ENCODE data around the gene FBXO38. TPM values are rescaled to one million over a fixed set of nuclear protein-coding genes. Genes with fewer than 3 reads are reported as not detected.

The FBXO38 gene
- total RNA-seq, 1 donor from 2014 or later, result 32.9 TPM

DNA sequence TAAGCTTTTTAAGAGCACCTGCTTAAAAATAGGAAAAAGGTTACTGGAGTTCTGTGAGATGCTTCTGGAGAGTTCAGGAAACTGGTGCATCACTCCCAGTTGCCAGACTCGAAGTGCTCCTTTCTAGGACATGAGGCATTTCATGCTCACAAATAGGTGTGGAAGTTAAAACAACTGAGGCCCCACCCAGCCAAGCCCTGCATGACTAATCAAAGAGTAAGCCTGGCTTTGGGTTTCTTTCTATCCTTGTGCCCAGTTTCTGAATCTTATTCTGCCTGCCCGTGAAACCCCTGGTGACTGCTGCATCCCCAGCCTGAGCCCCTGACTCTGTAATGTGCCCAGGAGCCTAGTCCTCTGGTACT, 40.7 kb upstream of the FBXO38 start:
- H3K27me3 ChIP-seq (ENCODE audit: control insufficient read depth, insufficient read depth, low read length), result no peaks in the 10 kb centered on the region
- H3K36me3 ChIP-seq (ENCODE audit: control insufficient read depth, insufficient read depth, low read length), result no peaks in the 10 kb centered on the region
- H3K4me3 ChIP-seq (ENCODE audit: low read depth, low read length), result no peak overlapping the region
- FAIRE-seq (no peak), DNase-seq (ENCODE audit: low read depth) (peak; percentile 88)
- TF ChIP-seq, protein P1, sequence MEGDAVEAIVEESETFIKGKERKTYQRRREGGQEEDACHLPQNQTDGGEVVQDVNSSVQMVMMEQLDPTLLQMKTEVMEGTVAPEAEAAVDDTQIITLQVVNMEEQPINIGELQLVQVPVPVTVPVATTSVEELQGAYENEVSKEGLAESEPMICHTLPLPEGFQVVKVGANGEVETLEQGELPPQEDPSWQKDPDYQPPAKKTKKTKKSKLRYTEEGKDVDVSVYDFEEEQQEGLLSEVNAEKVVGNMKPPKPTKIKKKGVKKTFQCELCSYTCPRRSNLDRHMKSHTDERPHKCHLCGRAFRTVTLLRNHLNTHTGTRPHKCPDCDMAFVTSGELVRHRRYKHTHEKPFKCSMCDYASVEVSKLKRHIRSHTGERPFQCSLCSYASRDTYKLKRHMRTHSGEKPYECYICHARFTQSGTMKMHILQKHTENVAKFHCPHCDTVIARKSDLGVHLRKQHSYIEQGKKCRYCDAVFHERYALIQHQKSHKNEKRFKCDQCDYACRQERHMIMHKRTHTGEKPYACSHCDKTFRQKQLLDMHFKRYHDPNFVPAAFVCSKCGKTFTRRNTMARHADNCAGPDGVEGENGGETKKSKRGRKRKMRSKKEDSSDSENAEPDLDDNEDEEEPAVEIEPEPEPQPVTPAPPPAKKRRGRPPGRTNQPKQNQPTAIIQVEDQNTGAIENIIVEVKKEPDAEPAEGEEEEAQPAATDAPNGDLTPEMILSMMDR (IDR thresholded peaks at IDR 0.05; ENCODE audit: insufficient read depth, low read length, severe bottlenecking), result no peak

DNA sequence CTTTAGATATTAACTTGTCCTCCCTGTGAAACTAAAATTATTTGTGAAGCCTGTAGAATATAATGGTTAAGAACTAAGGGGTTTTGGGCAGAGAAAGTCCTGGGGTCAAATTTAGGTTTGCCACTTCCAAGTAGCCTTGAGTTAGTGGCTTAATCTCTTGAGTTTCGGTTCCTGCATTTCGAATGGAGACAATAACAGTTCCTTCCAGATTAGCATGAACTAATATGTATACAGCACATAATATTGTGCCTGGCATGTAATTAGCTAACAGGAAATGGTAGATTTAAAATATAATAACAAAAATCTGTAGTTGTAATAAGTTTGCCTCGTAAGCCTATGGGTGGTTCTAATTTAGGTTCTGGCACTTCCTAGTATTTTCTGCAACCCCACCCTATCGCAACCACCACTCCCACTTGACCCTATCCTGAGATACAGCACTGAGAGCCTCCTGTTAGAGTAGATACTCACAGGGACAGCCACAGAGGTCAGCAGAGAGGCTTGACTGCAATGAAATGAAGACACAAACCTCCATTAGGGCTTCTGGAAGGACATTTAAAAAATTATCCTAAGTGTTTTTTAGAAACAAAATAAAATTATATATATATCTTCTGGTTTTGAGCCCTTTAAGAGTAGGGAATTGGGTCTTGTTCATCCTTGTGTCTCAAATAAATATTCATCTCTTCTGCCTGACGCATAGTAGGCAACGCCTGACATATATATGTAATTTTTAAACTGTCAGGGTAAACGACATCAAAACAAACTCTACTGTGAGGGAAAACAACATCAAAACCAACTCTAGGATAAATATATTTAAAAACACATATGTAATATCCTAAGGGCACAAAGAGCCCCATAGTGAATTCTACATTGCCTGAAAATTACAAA, 39.9 kb upstream of the FBXO38 start:
- Histone ChIP-seq H3K36me3 (ENCODE audit: control insufficient read depth, insufficient read depth, low read length) (no peaks in the 10 kb centered on the region), H3K4me3 (ENCODE audit: low read depth, low read length) (no peak overlapping the region), H3K27me3 (ENCODE audit: control insufficient read depth, insufficient read depth, low read length) (no peaks in the 10 kb centered on the region)
- DNase-seq (ENCODE audit: low read depth) (no peak), FAIRE-seq (no peak)
- TF ChIP-seq, protein P1 (IDR thresholded peaks at IDR 0.05; ENCODE audit: insufficient read depth, low read length, severe bottlenecking), result no peak

DNA sequence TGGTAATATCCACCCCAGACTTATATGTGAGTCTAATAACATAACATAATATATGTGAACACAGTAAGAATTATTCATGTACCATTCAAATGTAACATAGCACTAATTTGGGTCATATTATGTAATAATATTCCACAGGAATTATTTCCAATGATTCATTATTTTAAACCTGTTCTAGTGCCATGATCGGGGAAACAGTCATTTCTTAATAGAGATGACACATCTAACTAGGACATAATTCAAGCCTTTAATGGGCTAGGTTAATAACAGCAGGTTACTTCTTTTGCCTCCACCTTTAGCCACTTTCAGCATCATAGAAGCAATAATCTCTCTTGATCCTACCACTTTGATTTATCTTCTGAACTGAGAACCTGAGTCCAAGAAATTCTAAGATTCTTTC, 36.1 kb upstream of the FBXO38 start:
- FAIRE-seq, result no peak
- DNase-seq (ENCODE audit: low read depth), result peak; percentile 62
- TF ChIP-seq, protein P1 (IDR thresholded peaks at IDR 0.05; ENCODE audit: insufficient read depth, low read length, severe bottlenecking), result no peak
- H3K4me3 ChIP-seq (ENCODE audit: low read depth, low read length), result no peak overlapping the region
- no peaks in the 10 kb centered on the region for H3K27me3 ChIP-seq (ENCODE audit: control insufficient read depth, insufficient read depth, low read length)
- no peaks in the 10 kb centered on the region for H3K36me3 ChIP-seq (ENCODE audit: control insufficient read depth, insufficient read depth, low read length)

DNA sequence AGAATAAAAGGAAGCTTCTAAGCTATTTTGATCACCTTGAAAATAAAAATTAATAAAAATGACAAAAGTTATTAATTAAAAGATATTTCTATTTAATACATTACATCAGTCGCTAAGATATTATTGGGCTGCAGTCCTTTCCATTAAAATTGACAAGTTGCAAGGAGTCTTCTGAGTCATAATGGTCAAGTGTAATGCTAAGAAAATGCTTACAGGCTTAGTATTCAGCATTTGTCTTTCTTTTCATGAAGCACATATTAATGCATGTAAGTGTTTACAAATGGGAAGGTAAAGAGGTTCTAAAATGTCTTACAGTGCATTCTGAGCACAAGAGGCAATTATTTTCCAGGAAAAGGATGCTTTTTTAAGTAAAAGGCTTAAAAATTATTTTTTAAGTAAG, 31.1 kb upstream of the FBXO38 start:
- no peaks in the 10 kb centered on the region for H3K27me3 ChIP-seq (ENCODE audit: control insufficient read depth, insufficient read depth, low read length)
- H3K36me3 ChIP-seq (ENCODE audit: control insufficient read depth, insufficient read depth, low read length), result no peaks in the 10 kb centered on the region
- H3K4me3 ChIP-seq (ENCODE audit: low read depth, low read length), result no peak overlapping the region
- TF ChIP-seq, protein P1 (IDR thresholded peaks at IDR 0.05; ENCODE audit: insufficient read depth, low read length, severe bottlenecking), result no peak
- DNase-seq (ENCODE audit: low read depth) (peak; percentile 51), FAIRE-seq (no peak)

DNA sequence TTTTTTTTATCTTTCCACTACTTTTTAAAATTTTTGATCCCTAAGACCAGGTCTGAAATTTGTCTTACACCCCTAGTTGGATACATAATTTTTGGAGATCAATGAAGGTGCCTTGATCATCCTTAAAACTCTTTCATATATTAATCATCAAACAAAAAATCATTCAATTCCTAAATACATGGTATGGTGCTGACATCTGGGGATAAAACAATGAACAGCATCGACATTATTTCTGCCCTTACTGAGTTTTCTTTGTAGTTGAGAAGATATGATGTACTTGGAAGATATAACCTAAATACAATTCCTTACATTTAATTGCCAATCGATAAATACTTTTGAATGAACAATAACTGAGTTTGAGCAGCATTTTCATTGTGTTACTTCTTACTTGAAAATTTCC, 30.1 kb upstream of the FBXO38 start:
- Histone ChIP-seq H3K36me3 (ENCODE audit: control insufficient read depth, insufficient read depth, low read length) (no peaks in the 10 kb centered on the region), H3K4me3 (ENCODE audit: low read depth, low read length) (no peak overlapping the region), H3K27me3 (ENCODE audit: control insufficient read depth, insufficient read depth, low read length) (no peaks in the 10 kb centered on the region)
- FAIRE-seq (no peak), DNase-seq (ENCODE audit: low read depth) (no peak)
- TF ChIP-seq, protein P1 (IDR thresholded peaks at IDR 0.05; ENCODE audit: insufficient read depth, low read length, severe bottlenecking), result no peak

DNA sequence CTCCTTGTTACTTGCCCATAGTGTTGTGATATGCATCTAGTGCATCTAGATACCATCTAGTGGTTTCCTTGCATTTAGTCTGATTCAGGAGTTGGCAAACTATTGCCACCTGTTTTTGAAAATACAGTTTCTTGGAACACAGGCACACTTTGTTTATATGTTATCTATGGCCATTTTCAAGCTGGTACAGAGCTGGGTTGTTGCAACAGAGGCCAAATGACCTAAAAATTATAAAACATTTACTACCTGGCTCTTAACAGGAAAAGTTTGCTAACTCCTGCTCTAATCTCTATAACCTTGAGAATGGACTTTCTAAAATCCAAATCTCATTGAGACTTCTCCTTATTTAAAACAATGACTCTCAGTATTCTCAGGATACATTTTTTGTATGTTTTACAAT, 19.4 kb upstream of the FBXO38 start:
- DNase-seq (ENCODE audit: low read depth) (no peak), FAIRE-seq (no peak)
- TF ChIP-seq, protein P1 (IDR thresholded peaks at IDR 0.05; ENCODE audit: insufficient read depth, low read length, severe bottlenecking), result no peak
- H3K27me3 ChIP-seq (ENCODE audit: control insufficient read depth, insufficient read depth, low read length), result no peaks in the 10 kb centered on the region
- no peaks in the 10 kb centered on the region for H3K36me3 ChIP-seq (ENCODE audit: control insufficient read depth, insufficient read depth, low read length)
- H3K4me3 ChIP-seq (ENCODE audit: low read depth, low read length), result no peak overlapping the region

Data from bronchial epithelial cell (primary cell).